Measurements from ENCODE around the gene NPB. TPM values are rescaled to one million over a fixed set of nuclear protein-coding genes. Genes with fewer than 3 reads are reported as not detected.
A peak's percentile ranks its signal among the peaks of the same experiment; 100 is the strongest.

The NPB gene
- total RNA-seq, 2 experiments from 2014 or later, result 0.23 TPM; not detected in 1

GRCh38 chr17:81906476-81907218, 4.6 kb downstream of the NPB start:
- H3K4me1 Mint-ChIP-seq, result peaks cover 7% of the 10 kb centered on the region
- no peaks in the 10 kb centered on the region for H3K9me3 Mint-ChIP-seq (ENCODE audit: low read depth)
- ATAC-seq (no peak), DNase-seq (no peak)
- no peak overlapping the region for H3K27ac Mint-ChIP-seq
- H3K36me3 Mint-ChIP-seq, result peaks cover 1% of the 10 kb centered on the region
- peaks cover under 1% of the 10 kb centered on the region for H3K27me3 Mint-ChIP-seq
- no peak overlapping the region for H3K4me3 Mint-ChIP-seq
- CTCF ChIA-PET, result interaction anchor here (1.0 kb wide), 1 partner anchor 13 kb away, joined by 3 read pairs; no protein-coding TSS in a partner anchor

GRCh38 chr17:81907219-81908145, 5.4 kb downstream of the NPB start:
- ATAC-seq (no peak), DNase-seq (no peak)
- Mint-ChIP-seq H3K4me1 (peaks cover 9% of the 10 kb centered on the region), H3K27ac (no peak overlapping the region), H3K4me3 (no peak overlapping the region), H3K36me3 (peaks cover 5% of the 10 kb centered on the region), H3K9me3 (ENCODE audit: low read depth) (no peaks in the 10 kb centered on the region), H3K27me3 (no peaks in the 10 kb centered on the region)
- CTCF ChIA-PET, result no interaction called here

GRCh38 chr17:81908793-81909192, 6.8 kb downstream of the NPB start:
- Mint-ChIP-seq H3K27me3 (no peaks in the 10 kb centered on the region), H3K27ac (no peak overlapping the region), H3K9me3 (ENCODE audit: low read depth) (no peaks in the 10 kb centered on the region), H3K4me3 (no peak overlapping the region), H3K4me1 (peaks cover 11% of the 10 kb centered on the region), H3K36me3 (peaks cover 14% of the 10 kb centered on the region)
- no peak for ATAC-seq
- DNase-seq, result no peak
- CTCF ChIA-PET, result interaction anchor here (0.8 kb wide), 1 partner anchor 19 kb away, joined by 3 read pairs; no protein-coding TSS in a partner anchor

GRCh38 chr17:81909231-81909630, 7.2 kb downstream of the NPB start:
- CTCF ChIA-PET, result interaction anchor here (0.8 to 1.4 kb wide), 3 partner anchors 11 to 40 kb away, joined by 3 read pairs; no protein-coding TSS in a partner anchor
- H3K36me3 Mint-ChIP-seq, result peaks cover 15% of the 10 kb centered on the region

GRCh38 chr17:81909966-81910839, 8.2 kb downstream of the NPB start:
- Mint-ChIP-seq H3K9me3 (ENCODE audit: low read depth) (no peaks in the 10 kb centered on the region), H3K4me1 (peaks cover 12% of the 10 kb centered on the region), H3K36me3 (peaks cover 21% of the 10 kb centered on the region), H3K27me3 (no peaks in the 10 kb centered on the region), H3K4me3 (peak overlapping the region; percentile 83), H3K27ac (peak overlapping the region; percentile 70)
- CTCF ChIA-PET, result interaction anchor here (1.2 to 1.4 kb wide), 2 partner anchors 12 to 41 kb away, joined by 3 read pairs; no protein-coding TSS in a partner anchor
- DNase-seq, result no peak
- no peak for ATAC-seq

More at GRCh38 chr17:81909231-81909630, 7.2 kb downstream of the NPB start:
- Mint-ChIP-seq H3K27me3 (no peaks in the 10 kb centered on the region), H3K27ac (no peak overlapping the region), H3K9me3 (ENCODE audit: low read depth) (no peaks in the 10 kb centered on the region), H3K4me3 (no peak overlapping the region), H3K4me1 (peaks cover 11% of the 10 kb centered on the region)
- ATAC-seq (no peak), DNase-seq (no peak)

- H3K36me3 Mint-ChIP-seq, result peaks cover 27% of the 10 kb centered on the region
- peak overlapping the region; percentile 83 for H3K4me3 Mint-ChIP-seq
- ATAC-seq (peak; percentile 52), DNase-seq (no peak)
- H3K9me3 Mint-ChIP-seq (ENCODE audit: low read depth), result no peaks in the 10 kb centered on the region
- no peaks in the 10 kb centered on the region for H3K27me3 Mint-ChIP-seq
- peaks cover 14% of the 10 kb centered on the region for H3K4me1 Mint-ChIP-seq
- H3K27ac Mint-ChIP-seq, result peak overlapping the region; percentile 70
- CTCF ChIA-PET, result no interaction called here
These were observed 8.8 kb downstream of the NPB start for GRCh38 chr17:81910840-81911276.

GRCh38 chr17:81911277-81911961, 9.4 kb downstream of the NPB start, which contains the start of gene PCYT2:
Gene PCYT2 (minus strand): TSS chr17:81911399. CDS start chr17:81911355, 44 bp downstream.
- Mint-ChIP-seq H3K4me3 (peak within 1 kb of the TSS; percentile 83), H3K4me1 (peaks cover 18% of the 10 kb centered on the region), H3K9me3 (ENCODE audit: low read depth) (no peaks in the 10 kb centered on the region), H3K36me3 (peaks cover 30% of the 10 kb centered on the region), H3K27ac (peak within 1 kb of the TSS; percentile 70), H3K27me3 (no peaks in the 10 kb centered on the region)
- CTCF ChIA-PET, result no interaction called here
- ATAC-seq (peak; percentile 92), DNase-seq (peak; percentile 94)

GRCh38 chr17:81911969-81912368, 9.9 kb downstream of the NPB start:
- no peak for DNase-seq
- Mint-ChIP-seq H3K27me3 (no peaks in the 10 kb centered on the region), H3K36me3 (peaks cover 32% of the 10 kb centered on the region), H3K27ac (no peak overlapping the region), H3K9me3 (ENCODE audit: low read depth) (no peaks in the 10 kb centered on the region), H3K4me1 (peaks cover 23% of the 10 kb centered on the region), H3K4me3 (peak overlapping the region; percentile 24)
- CTCF ChIA-PET, result interaction anchor here (0.9 kb wide), 1 partner anchor 15 kb away, joined by 3 read pairs; the partner anchor contains the start of gene MAFG
- ATAC-seq, result no peak

GRCh38 chr17:81912441-81913309, 10.6 kb downstream of the NPB start:
- ATAC-seq (no peak), DNase-seq (no peak)
- Mint-ChIP-seq H3K27me3 (no peaks in the 10 kb centered on the region), H3K36me3 (peaks cover 32% of the 10 kb centered on the region), H3K4me1 (peaks cover 28% of the 10 kb centered on the region), H3K27ac (no peak overlapping the region), H3K4me3 (no peak overlapping the region), H3K9me3 (ENCODE audit: low read depth) (no peaks in the 10 kb centered on the region)
- CTCF ChIA-PET, result interaction anchor here (0.9 to 1.0 kb wide), 3 partner anchors 14 to 107 kb away, joined by 3 to 4 read pairs (median 3); partner anchors contain the start of gene MAFG

GRCh38 chr17:81913394-81914102, 11.5 kb downstream of the NPB start:
- H3K9me3 Mint-ChIP-seq (ENCODE audit: low read depth), result no peaks in the 10 kb centered on the region
- H3K27me3 Mint-ChIP-seq, result no peaks in the 10 kb centered on the region
- DNase-seq, result no peak
- no peak for ATAC-seq
- no peak overlapping the region for H3K27ac Mint-ChIP-seq
- H3K36me3 Mint-ChIP-seq, result peaks cover 34% of the 10 kb centered on the region
- H3K4me1 Mint-ChIP-seq, result peaks cover 33% of the 10 kb centered on the region
- H3K4me3 Mint-ChIP-seq, result no peak overlapping the region
- CTCF ChIA-PET, result interaction anchor here (0.6 to 4.2 kb wide), 5 partner anchors 13 to 293 kb away, joined by 3 to 26 read pairs (median 3); partner anchors contain the start of genes MAFG and PYCR1

Measured in activated CD8-positive, alpha-beta memory T cell treated with anti-CD3 and anti-CD28 coated beads, Interleukin-2, amount 10 ng/mL, durations not matched to agents 7 days and 5 days (primary cell).